Measurements from ENCODE around the gene POU4F1.

GRCh38 chr13:78638216-78638615 lies 34.9 kb upstream of the POU4F1 start:
- TF ChIP-seq, protein P1, sequence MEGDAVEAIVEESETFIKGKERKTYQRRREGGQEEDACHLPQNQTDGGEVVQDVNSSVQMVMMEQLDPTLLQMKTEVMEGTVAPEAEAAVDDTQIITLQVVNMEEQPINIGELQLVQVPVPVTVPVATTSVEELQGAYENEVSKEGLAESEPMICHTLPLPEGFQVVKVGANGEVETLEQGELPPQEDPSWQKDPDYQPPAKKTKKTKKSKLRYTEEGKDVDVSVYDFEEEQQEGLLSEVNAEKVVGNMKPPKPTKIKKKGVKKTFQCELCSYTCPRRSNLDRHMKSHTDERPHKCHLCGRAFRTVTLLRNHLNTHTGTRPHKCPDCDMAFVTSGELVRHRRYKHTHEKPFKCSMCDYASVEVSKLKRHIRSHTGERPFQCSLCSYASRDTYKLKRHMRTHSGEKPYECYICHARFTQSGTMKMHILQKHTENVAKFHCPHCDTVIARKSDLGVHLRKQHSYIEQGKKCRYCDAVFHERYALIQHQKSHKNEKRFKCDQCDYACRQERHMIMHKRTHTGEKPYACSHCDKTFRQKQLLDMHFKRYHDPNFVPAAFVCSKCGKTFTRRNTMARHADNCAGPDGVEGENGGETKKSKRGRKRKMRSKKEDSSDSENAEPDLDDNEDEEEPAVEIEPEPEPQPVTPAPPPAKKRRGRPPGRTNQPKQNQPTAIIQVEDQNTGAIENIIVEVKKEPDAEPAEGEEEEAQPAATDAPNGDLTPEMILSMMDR (IDR thresholded peaks at IDR 0.05): no peak
- no peak for TF ChIP-seq POLR2AphosphoS5 (IDR thresholded peaks at IDR 0.05)
